Measurements from ENCODE around the gene MARCHF3.

The MARCHF3 gene

DNA sequence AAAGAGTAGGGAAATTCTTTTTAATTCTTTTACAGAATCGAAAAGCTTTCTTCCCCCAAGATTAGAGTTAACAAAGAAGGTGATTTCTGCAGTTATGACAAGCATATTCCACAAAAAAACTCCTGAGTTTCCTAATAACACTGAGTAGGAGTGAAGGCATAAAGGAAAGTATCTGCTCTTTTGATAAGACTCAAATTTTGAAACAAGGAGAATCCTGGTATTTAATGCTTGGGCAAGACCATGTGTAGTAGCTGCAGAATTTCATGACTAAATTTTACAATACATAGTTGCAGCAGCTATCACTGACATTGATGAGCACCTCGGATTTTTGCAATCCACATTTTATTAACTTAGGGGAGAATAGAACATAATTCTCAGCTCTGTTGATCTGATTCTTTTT lies 92.6 kb downstream of the MARCHF3 start:
- Histone ChIP-seq H3K4me3 (ENCODE audit: low read length) (no peak overlapping the region), H3F3A (ENCODE audit: insufficient read depth, low read length) (no peaks in the 10 kb centered on the region), H3K79me2 (ENCODE audit: low read length) (no peaks in the 10 kb centered on the region), H3K36me3 (replicated peaks; ENCODE audit: insufficient read depth, low read length) (no peaks in the 10 kb centered on the region), H3K27me3 (replicated peaks; ENCODE audit: insufficient read depth, low read length) (no peaks in the 10 kb centered on the region), H4K20me1 (ENCODE audit: insufficient read depth, low read length) (no peaks in the 10 kb centered on the region), H3K9me2 (replicated peaks; ENCODE audit: insufficient read depth, low read length) (no peaks in the 10 kb centered on the region), H3K9ac (ENCODE audit: low read length) (no peak overlapping the region), H3K27ac (ENCODE audit: low read length) (no peak overlapping the region), H2AFZ (ENCODE audit: low read length) (no peak overlapping the region), H3K4me1 (ENCODE audit: low read length) (no peaks in the 10 kb centered on the region), H3K4me2 (ENCODE audit: low read depth, low read length) (no peak overlapping the region), H3K9me3 (replicated peaks; ENCODE audit: insufficient read depth, low read length) (no peaks in the 10 kb centered on the region)
- TF ChIP-seq EZH2phosphoT487 (IDR thresholded peaks at IDR 0.05; ENCODE audit: low read length): no peak
- TF ChIP-seq, protein P1, sequence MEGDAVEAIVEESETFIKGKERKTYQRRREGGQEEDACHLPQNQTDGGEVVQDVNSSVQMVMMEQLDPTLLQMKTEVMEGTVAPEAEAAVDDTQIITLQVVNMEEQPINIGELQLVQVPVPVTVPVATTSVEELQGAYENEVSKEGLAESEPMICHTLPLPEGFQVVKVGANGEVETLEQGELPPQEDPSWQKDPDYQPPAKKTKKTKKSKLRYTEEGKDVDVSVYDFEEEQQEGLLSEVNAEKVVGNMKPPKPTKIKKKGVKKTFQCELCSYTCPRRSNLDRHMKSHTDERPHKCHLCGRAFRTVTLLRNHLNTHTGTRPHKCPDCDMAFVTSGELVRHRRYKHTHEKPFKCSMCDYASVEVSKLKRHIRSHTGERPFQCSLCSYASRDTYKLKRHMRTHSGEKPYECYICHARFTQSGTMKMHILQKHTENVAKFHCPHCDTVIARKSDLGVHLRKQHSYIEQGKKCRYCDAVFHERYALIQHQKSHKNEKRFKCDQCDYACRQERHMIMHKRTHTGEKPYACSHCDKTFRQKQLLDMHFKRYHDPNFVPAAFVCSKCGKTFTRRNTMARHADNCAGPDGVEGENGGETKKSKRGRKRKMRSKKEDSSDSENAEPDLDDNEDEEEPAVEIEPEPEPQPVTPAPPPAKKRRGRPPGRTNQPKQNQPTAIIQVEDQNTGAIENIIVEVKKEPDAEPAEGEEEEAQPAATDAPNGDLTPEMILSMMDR (IDR thresholded peaks at IDR 0.05; ENCODE audit: low read length): no peak
- TF ChIP-seq EZH2 (optimal IDR thresholded peaks at IDR 0.05; ENCODE audit: low read depth, low read length): no peak
- no peak for DNase-seq

DNA sequence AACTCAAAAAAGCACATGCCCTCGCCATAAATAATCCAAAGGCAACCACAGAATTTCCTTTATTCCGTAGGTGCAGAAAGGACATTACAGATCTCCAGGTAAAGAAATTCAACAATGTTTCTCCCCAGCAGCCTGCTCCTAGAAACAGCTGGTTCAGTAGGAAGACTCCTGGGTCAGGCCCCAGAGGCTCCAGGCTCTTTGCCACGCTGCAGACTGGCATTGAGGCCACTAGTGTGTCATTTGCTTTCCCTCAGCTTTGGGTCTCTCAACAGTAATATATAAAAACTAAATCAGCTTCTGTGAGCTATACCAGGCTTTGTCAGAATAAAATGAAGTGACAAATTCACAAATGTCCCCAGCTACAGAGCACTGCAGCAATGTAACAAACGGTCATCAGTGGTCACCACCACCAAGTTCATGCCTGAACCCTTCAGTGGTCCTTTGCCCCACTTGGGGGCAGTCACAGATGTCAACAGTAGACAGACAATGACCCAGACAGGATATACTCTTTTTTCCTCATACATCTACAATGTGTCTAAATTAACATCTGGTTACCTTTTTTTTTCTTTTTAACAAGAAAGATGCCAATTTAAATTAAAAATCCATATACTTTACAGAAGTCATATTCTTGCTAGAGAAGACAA lies 93.5 kb downstream of the MARCHF3 start:
- Histone ChIP-seq H4K20me1 (ENCODE audit: insufficient read depth, low read length) (no peaks in the 10 kb centered on the region), H3K9me2 (replicated peaks; ENCODE audit: insufficient read depth, low read length) (no peaks in the 10 kb centered on the region), H3K79me2 (ENCODE audit: low read length) (no peaks in the 10 kb centered on the region), H3K4me1 (ENCODE audit: low read length) (no peaks in the 10 kb centered on the region), H3K27ac (ENCODE audit: low read length) (no peak overlapping the region), H3F3A (ENCODE audit: insufficient read depth, low read length) (no peaks in the 10 kb centered on the region), H2AFZ (ENCODE audit: low read length) (no peak overlapping the region), H3K36me3 (replicated peaks; ENCODE audit: insufficient read depth, low read length) (no peaks in the 10 kb centered on the region), H3K4me3 (ENCODE audit: low read length) (no peak overlapping the region), H3K9me3 (replicated peaks; ENCODE audit: insufficient read depth, low read length) (no peaks in the 10 kb centered on the region), H3K27me3 (replicated peaks; ENCODE audit: insufficient read depth, low read length) (no peaks in the 10 kb centered on the region), H3K9ac (ENCODE audit: low read length) (no peak overlapping the region), H3K4me2 (ENCODE audit: low read depth, low read length) (no peak overlapping the region)
- TF ChIP-seq EZH2phosphoT487 (IDR thresholded peaks at IDR 0.05; ENCODE audit: low read length) (no peak), EZH2 (optimal IDR thresholded peaks at IDR 0.05; ENCODE audit: low read depth, low read length) (no peak)
- TF ChIP-seq, protein P1 (IDR thresholded peaks at IDR 0.05; ENCODE audit: low read length): no peak
- DNase-seq: no peak

DNA sequence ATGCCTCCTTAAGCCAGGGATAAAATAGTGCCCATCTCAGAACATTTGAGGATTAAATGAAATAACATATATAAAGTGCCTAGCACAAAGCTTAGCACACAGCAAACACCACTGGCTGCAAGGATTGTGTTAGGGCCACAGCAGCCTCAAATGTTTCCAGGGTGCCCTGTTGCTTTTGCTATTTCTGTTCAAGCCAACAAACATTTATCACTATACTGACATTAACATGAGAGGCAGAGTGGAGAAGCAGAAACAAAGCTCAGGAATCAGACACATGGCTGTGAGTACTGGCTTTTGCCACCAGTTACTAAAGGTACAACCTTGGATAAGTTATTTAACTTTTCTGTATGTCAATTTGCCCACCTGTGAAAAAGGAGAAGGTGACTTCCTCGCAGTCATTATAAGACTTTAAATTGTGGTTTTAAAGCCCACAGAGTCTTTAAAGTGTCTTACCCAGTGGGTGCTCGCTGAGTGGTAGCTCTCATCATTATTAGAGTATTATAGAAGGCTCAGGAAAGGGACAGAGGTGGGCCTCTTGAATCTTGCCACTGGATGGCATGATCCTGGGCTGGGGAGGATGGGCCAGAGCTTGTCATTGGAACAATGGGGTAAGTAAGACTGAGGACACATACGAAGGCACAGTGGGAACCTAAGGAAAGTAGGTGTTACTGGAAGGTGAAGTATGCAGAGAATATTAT lies 98.2 kb downstream of the MARCHF3 start:
- no peaks in the 10 kb centered on the region for H3K27me3 ChIP-seq (replicated peaks; ENCODE audit: insufficient read depth, low read length)
- H3K4me1 ChIP-seq (ENCODE audit: low read length): no peaks in the 10 kb centered on the region
- DNase-seq: no peak
- H3K4me2 ChIP-seq (ENCODE audit: low read depth, low read length): no peak overlapping the region
- H3K4me3 ChIP-seq (ENCODE audit: low read length): no peak overlapping the region
- H3F3A ChIP-seq (ENCODE audit: insufficient read depth, low read length): no peaks in the 10 kb centered on the region
- no peaks in the 10 kb centered on the region for H3K79me2 ChIP-seq (ENCODE audit: low read length)
- no peaks in the 10 kb centered on the region for H3K9me2 ChIP-seq (replicated peaks; ENCODE audit: insufficient read depth, low read length)
- no peaks in the 10 kb centered on the region for H3K9me3 ChIP-seq (replicated peaks; ENCODE audit: insufficient read depth, low read length)
- TF ChIP-seq, protein P1 (IDR thresholded peaks at IDR 0.05; ENCODE audit: low read length): no peak
- TF ChIP-seq EZH2phosphoT487 (IDR thresholded peaks at IDR 0.05; ENCODE audit: low read length) (no peak), EZH2 (optimal IDR thresholded peaks at IDR 0.05; ENCODE audit: low read depth, low read length) (no peak)
- no peak overlapping the region for H2AFZ ChIP-seq (ENCODE audit: low read length)
- H4K20me1 ChIP-seq (ENCODE audit: insufficient read depth, low read length): no peaks in the 10 kb centered on the region
- H3K9ac ChIP-seq (ENCODE audit: low read length): no peak overlapping the region
- H3K27ac ChIP-seq (ENCODE audit: low read length): no peak overlapping the region
- H3K36me3 ChIP-seq (replicated peaks; ENCODE audit: insufficient read depth, low read length): no peaks in the 10 kb centered on the region

Measured in MM.1S (cell line).